IMR-90 (cell line): Measurements from ENCODE around the gene LMO4. TPM values are rescaled to one million over a fixed set of nuclear protein-coding genes. Genes with fewer than 3 reads are reported as not detected.

Source experiments
- ATAC-seq: fragments of 200-7000 bp; cut with Tn5 transposase; 2 replicates; pipeline ENCODE4 v1.9.1; 2020; ENCODE audit warnings: low read depth, mild to moderate bottlenecking, moderate library complexity
- BruUV-seq: library from RNA; stranded (reverse); fragments of 400-500 nt; replicated peaks from 2 replicates; lab custom pipeline; 2021; lab: Mats Ljungman, UMichigan
- CTCF ChIA-PET: fragments of 300-600 bp; formaldehyde crosslinking; extraction: SDS; loops from one replicate; lab custom pipeline; 2021; ENCODE audit warnings: antibody characterized with exemption; lab: Yijun Ruan, JAX
- POLR2A ChIA-PET: fragments of 300-600 bp; sonication (Branson Sonifier 250); formaldehyde crosslinking; loops from one replicate; lab custom pipeline; 2022; ENCODE audit warnings: antibody characterized with exemption; ENCODE audit not compliant: unreplicated experiment; lab: Charles Lee
- DNase-seq: peaks from one replicate; pipeline ENCODE4 v3.0.0; 2013
- H2AFZ ChIP-seq: replicated peaks from 2 replicates; pipeline ENCODE3; 2013; ENCODE audit warnings: low read length, mild to moderate bottlenecking; ENCODE audit not compliant: poor library complexity
- H2AK5ac ChIP-seq: 2 replicates; pipeline ENCODE4 v1.6.1; 2013; ENCODE audit warnings: low read depth, low read length, inconsistent platforms
- H2AK9ac ChIP-seq: replicated peaks from 2 replicates; pipeline ENCODE3; 2013; ENCODE audit warnings: mild to moderate bottlenecking, low read depth, low read length, moderate library complexity; ENCODE audit not compliant: poor library complexity
- H2BK120ac ChIP-seq: 2 replicates; pipeline ENCODE4 v1.6.1; 2013; ENCODE audit warnings: low read depth, low read length, inconsistent platforms
- H2BK15ac ChIP-seq: 3 replicates; pipeline ENCODE4 v1.6.1; 2013; ENCODE audit warnings: low read depth, low read length, inconsistent platforms
- H2BK20ac ChIP-seq: 2 replicates; pipeline ENCODE4 v1.6.1; 2013; ENCODE audit warnings: low read depth, mild to moderate bottlenecking, inconsistent platforms, low read length, moderate library complexity
- H2BK5ac ChIP-seq: 2 replicates; pipeline ENCODE4 v1.6.1; 2013; ENCODE audit warnings: mild to moderate bottlenecking, low read depth, low read length, inconsistent platforms; ENCODE audit not compliant: poor library complexity, severe bottlenecking
- H3K14ac ChIP-seq: replicated peaks from 2 replicates; pipeline ENCODE4 v1.6.1; 2013; ENCODE audit warnings: low read depth, low read length, inconsistent platforms
- H3K18ac ChIP-seq: 2 replicates; pipeline ENCODE4 v1.6.1; 2013; ENCODE audit warnings: low read depth, low read length, control low read depth
- H3K23ac ChIP-seq: 2 replicates; pipeline ENCODE4 v1.6.1; 2013; ENCODE audit warnings: low read depth, low read length, inconsistent platforms
- H3K27ac ChIP-seq: 2 replicates; pipeline ENCODE4 v1.5.1; 2013; ENCODE audit warnings: mild to moderate bottlenecking, control low read depth, low read length; ENCODE audit not compliant: insufficient read depth
- H3K27me3 ChIP-seq: 2 replicates; pipeline ENCODE4 v1.6.1; 2013; ENCODE audit warnings: low read length; ENCODE audit not compliant: control insufficient read depth, insufficient read depth
- H3K36me3 ChIP-seq: 2 replicates; pipeline ENCODE4 v1.6.1; 2013; ENCODE audit warnings: low read length, mixed read lengths; ENCODE audit not compliant: control insufficient read depth, insufficient read depth
- H3K4ac ChIP-seq: 2 replicates; pipeline ENCODE4 v1.6.1; 2013; ENCODE audit warnings: low read depth, low read length, inconsistent platforms
- H3K4me1 ChIP-seq: 2 replicates; pipeline ENCODE4 v1.6.1; 2013; ENCODE audit warnings: low read length, mixed read lengths; ENCODE audit not compliant: control insufficient read depth, insufficient read depth
- H3K4me2 ChIP-seq: 2 replicates; pipeline ENCODE4 v1.6.1; 2013; ENCODE audit warnings: low read depth, mild to moderate bottlenecking, control low read depth, low read length, moderate library complexity
- H3K4me3 ChIP-seq: 2 replicates; pipeline ENCODE4 v1.5.1; 2013; ENCODE audit warnings: low read depth, mild to moderate bottlenecking, control low read depth, low read length, moderate library complexity; ENCODE audit not compliant: insufficient read depth
- H3K56ac ChIP-seq: 2 replicates; pipeline ENCODE4 v1.6.1; 2013; ENCODE audit warnings: low read length, inconsistent platforms; ENCODE audit not compliant: insufficient read depth; ENCODE audit errors: extremely low read depth
- H3K79me1 ChIP-seq, 2 experiments: 2 replicates each; pipeline ENCODE4 v1.6.1; 2013; ENCODE audit warnings: low read length in 2 of 2, inconsistent platforms in 1 of 2, low read depth in 1 of 2
- H3K9ac ChIP-seq: 2 replicates; pipeline ENCODE4 v1.6.1; 2013; ENCODE audit warnings: low read depth, low read length, control low read depth
- H3K9me1 ChIP-seq: 2 replicates; pipeline ENCODE4 v1.6.1; 2013; ENCODE audit warnings: low read length, inconsistent platforms; ENCODE audit not compliant: insufficient read depth
- H3K9me3 ChIP-seq: 2 replicates; pipeline ENCODE4 v1.6.1; 2013; ENCODE audit warnings: low read length; ENCODE audit not compliant: control insufficient read depth, insufficient read depth
- H4K20me1 ChIP-seq: 2 replicates; pipeline ENCODE4 v1.6.1; 2013; ENCODE audit warnings: low read length, inconsistent platforms; ENCODE audit not compliant: insufficient read depth
- H4K5ac ChIP-seq: 2 replicates; pipeline ENCODE4 v1.6.1; 2013; ENCODE audit warnings: mild to moderate bottlenecking, low read depth, low read length, control low read depth
- H4K8ac ChIP-seq, 2 experiments: 2 replicates each; pipeline ENCODE4 v1.6.1; 2013; ENCODE audit warnings: low read depth in 2 of 2, low read length in 2 of 2, control low read depth in 1 of 2, inconsistent platforms in 1 of 2
- H4K91ac ChIP-seq: 2 replicates; pipeline ENCODE4 v1.6.1; 2013; ENCODE audit warnings: low read depth, low read length, inconsistent platforms; ENCODE audit not compliant: insufficient read depth
- CEBPB ChIP-seq: IDR thresholded peaks from 2 replicates; pipeline ENCODE4 v1.6.1; 2012; ENCODE audit warnings: low read depth, low read length, improper control_type of control experiment
- ELK1 ChIP-seq: fragments of 150-350 bp; IDR thresholded peaks from 2 replicates; pipeline ENCODE4 v1.6.1; 2016; ENCODE audit warnings: low read depth, mild to moderate bottlenecking, low read length, moderate library complexity, borderline replicate concordance
- FOS ChIP-seq: fragments of 150-350 bp; IDR thresholded peaks from 2 replicates; pipeline ENCODE4 v1.6.1; 2016; ENCODE audit warnings: low read depth, low read length
- MAFK ChIP-seq: IDR thresholded peaks from 2 replicates; pipeline ENCODE4 v1.6.1; 2012; ENCODE audit warnings: low read depth, low read length, improper control_type of control experiment
- NFE2L2 ChIP-seq: fragments of 150-350 bp; IDR thresholded peaks from 2 replicates; pipeline ENCODE4 v1.6.1; 2016; ENCODE audit warnings: low read depth, mild to moderate bottlenecking, low read length
- RAD21 ChIP-seq: IDR thresholded peaks from 2 replicates; pipeline ENCODE4 v1.6.1; 2012; ENCODE audit warnings: low read length, improper control_type of control experiment
- RCOR1 ChIP-seq: IDR thresholded peaks from 2 replicates; pipeline ENCODE4 v1.6.1; 2012; ENCODE audit warnings: mild to moderate bottlenecking, low read length, improper control_type of control experiment; ENCODE audit not compliant: insufficient replicate concordance
- RFX5 ChIP-seq: IDR thresholded peaks from 2 replicates; pipeline ENCODE4 v1.8.0; 2012; ENCODE audit warnings: low read depth, mild to moderate bottlenecking, low read length, moderate library complexity
- SMC3 ChIP-seq: fragments of 150-350 bp; IDR thresholded peaks from 2 replicates; pipeline ENCODE4 v1.6.1; 2016; ENCODE audit warnings: low read depth, mild to moderate bottlenecking, antibody characterized with exemption, low read length, moderate library complexity
- WGBS, 2 experiments: methylation state at CpG; one replicate each; pipeline versions ENCODE4 v1.1.5 to v1.1.7; 2013; ENCODE audit warnings: missing lambda C conversion rate in 2 of 2; ENCODE audit not compliant: insufficient read length in 1 of 2; ENCODE audit errors: extremely low coverage in 2 of 2; 5-methylcytosine and 5-hydroxymethylcytosine counted together
- dilution Hi-C: fragments of 300-500 bp; cut with HindIII; formaldehyde crosslinking; loops from one replicate; pipeline ENCODE4 v1.14.3; 2018; ENCODE audit warnings: low sequenced_read_pairs; ENCODE audit not compliant: unreplicated experiment
- in situ Hi-C: fragments of 300-500 bp; cut with MboI; formaldehyde crosslinking; loops from 3 replicates; pipeline ENCODE4 v1.14.3; 2019; ENCODE audit warnings: low sequenced_read_pairs, inconsistent platforms, mixed read lengths
- intact Hi-C: fragments of 100-400 bp; cut with micrococcal nuclease; formaldehyde crosslinking; loops from 2 replicates; pipeline ENCODE4 v1.10.0; 2022
- polyA plus RNA-seq, 3 experiments: library from polyadenylated mRNA; depleted of rRNA; stranded (reverse); fragments of >200 nt; gene quantifications; 2 replicates each; pipeline ENCODE4 v1.2.3, GENCODE V29; 2012; ENCODE audit warnings: low replicate concordance in 1 of 3
- total RNA-seq: library from RNA; depleted of rRNA; stranded (reverse); fragments of >200 nt; gene quantifications from 2 replicates; pipeline ENCODE4 v1.2.3, GENCODE V29; 2012

LMO4 gene
- total and polyA plus RNA-seq, 2 of the 4 experiments (the other 2 are of a cell fraction): 98.9 to 109 TPM

DNA sequence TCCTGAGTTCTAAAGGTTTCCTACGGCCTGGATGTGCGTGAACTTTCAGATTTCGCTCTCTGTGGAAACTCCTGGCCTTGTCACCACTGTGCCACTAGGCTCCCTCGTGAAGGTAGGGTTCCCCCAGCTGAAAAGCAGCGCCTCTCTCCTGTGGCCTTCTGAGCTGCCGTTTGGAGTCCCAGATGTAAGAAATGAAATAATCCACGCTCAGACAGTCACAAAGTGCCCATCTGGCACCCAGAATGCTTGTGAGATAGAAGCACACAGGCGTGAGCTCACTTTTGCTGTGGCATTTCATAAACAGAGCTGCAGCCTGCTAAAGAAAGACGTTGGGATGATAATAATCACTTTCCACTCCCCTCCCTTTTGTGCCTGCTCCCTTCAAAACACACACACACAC lies 65.8 kb downstream of the LMO4 start:
- no peak overlapping the region for H2AFZ ChIP-seq
- H3K56ac ChIP-seq: no peak overlapping the region
- CTCF ChIA-PET: interaction anchor here (0.6 kb wide), 1 partner anchor 1299 kb away, joined by 4 read pairs; no protein-coding TSS in a partner anchor
- no peak overlapping the region for H4K91ac ChIP-seq
- no peak overlapping the region for H3K14ac ChIP-seq
- no peaks in the 10 kb centered on the region for H3K79me1 ChIP-seq
- no peak overlapping the region for H3K23ac ChIP-seq
- POLR2A ChIA-PET: no interaction called here
- TF ChIP-seq MAFK (no peak), RCOR1 (no peak), NFE2L2 (no peak), FOS (no peak), RFX5 (no peak), SMC3 (no peak), CEBPB (no peak), ELK1 (no peak), RAD21 (no peak)
- H2BK15ac ChIP-seq: no peak overlapping the region
- H4K20me1 ChIP-seq: no peaks in the 10 kb centered on the region
- H3K27ac ChIP-seq: no peak overlapping the region
- WGBS, 2 experiments: 92% methylated on average over 2 of the region's 9 CpGs; no CpG with 5 or more reads in 1 of the 2 experiments
- H2AK5ac ChIP-seq: no peak overlapping the region
- peaks cover under 1% of the 10 kb centered on the region; the same call in 1 of the 2 replicates for H3K9me3 ChIP-seq
- H3K4me1 ChIP-seq: peaks cover 7% of the 10 kb centered on the region
- H3K9me1 ChIP-seq: peaks cover 4% of the 10 kb centered on the region; the same call in 1 of the 2 replicates
- H2BK120ac ChIP-seq: no peak overlapping the region
- ATAC-seq (no peak), DNase-seq (no peak)
- H2AK9ac ChIP-seq: no peak overlapping the region
- no peaks in the 10 kb centered on the region for H3K27me3 ChIP-seq
- H3K4me3 ChIP-seq: no peak overlapping the region
- intact Hi-C loops (no loop called here), in situ Hi-C loops (no loop called here), dilution Hi-C loops (no loop called here)
- H3K36me3 ChIP-seq: no peaks in the 10 kb centered on the region
- H3K9ac ChIP-seq: no peak overlapping the region
- no peak overlapping the region for H4K8ac ChIP-seq
- H2BK5ac ChIP-seq: no peak overlapping the region
- H3K4ac ChIP-seq: no peak overlapping the region
- no peak overlapping the region for H3K18ac ChIP-seq
- no peak overlapping the region for H3K4me2 ChIP-seq
- H2BK20ac ChIP-seq: no peak overlapping the region
- BruUV-seq: no TSS peak
- no peak overlapping the region for H4K5ac ChIP-seq
